ENCODE measurements around the gene SLC35F3.
"Not testable (repeated sequence)": the region's sequence is repeated elsewhere in the genome, so short reads cannot be mapped to it uniquely, and the experiment has no call there.

SLC35F3 gene

GRCh38 chr1:234152344-234152743 is 247.9 kb downstream of the SLC35F3 start:
- not testable (repeated sequence) for DNase-seq

GRCh38 chr1:234154320-234155251 is 250.1 kb downstream of the SLC35F3 start:
- peak; percentile 31 for DNase-seq

GRCh38 chr1:234162661-234163060 is 258.2 kb downstream of the SLC35F3 start:
- DNase-seq: no peak

GRCh38 chr1:234163267-234163919 is 258.9 kb downstream of the SLC35F3 start:
- DNase-seq: no peak

- no peak for DNase-seq
Observed at GRCh38 chr1:234164098-234164709, 259.7 kb downstream of the SLC35F3 start.

- DNase-seq: no peak
Observed at GRCh38 chr1:234168061-234168724, 263.7 kb downstream of the SLC35F3 start.

- DNase-seq: no peak
Observed at GRCh38 chr1:234169161-234169849, 264.8 kb downstream of the SLC35F3 start.

GRCh38 chr1:234170067-234170466 is 265.6 kb downstream of the SLC35F3 start:
- no peak for DNase-seq

GRCh38 chr1:234170622-234171021 is 266.1 kb downstream of the SLC35F3 start:
- no peak for DNase-seq

- DNase-seq: no peak
Observed at GRCh38 chr1:234173968-234174367, 269.5 kb downstream of the SLC35F3 start.

- DNase-seq: no peak
Observed at GRCh38 chr1:234175363-234175762, 270.9 kb downstream of the SLC35F3 start.

GRCh38 chr1:234176000-234176399 is 271.5 kb downstream of the SLC35F3 start:
- DNase-seq: no peak

- DNase-seq: not testable (repeated sequence)
Observed at GRCh38 chr1:234176847-234177246, 272.4 kb downstream of the SLC35F3 start.

GRCh38 chr1:234185438-234185837 is 281.0 kb downstream of the SLC35F3 start:
- no peak for DNase-seq

- DNase-seq: no peak
Observed at GRCh38 chr1:234186037-234186688, 281.7 kb downstream of the SLC35F3 start.

GRCh38 chr1:234188454-234188792 is 283.9 kb downstream of the SLC35F3 start:
- no peak for DNase-seq

GRCh38 chr1:234197839-234198238 is 293.4 kb downstream of the SLC35F3 start:
- DNase-seq: no peak

GRCh38 chr1:234199476-234200127 is 295.1 kb downstream of the SLC35F3 start:
- DNase-seq: no peak

GRCh38 chr1:234200566-234200965 is 296.1 kb downstream of the SLC35F3 start:
- no peak for DNase-seq

- no peak for DNase-seq
Observed at GRCh38 chr1:234201600-234201999, 297.1 kb downstream of the SLC35F3 start.

- DNase-seq: no peak
Observed at GRCh38 chr1:234205966-234206365, 301.5 kb downstream of the SLC35F3 start.
